Esophagus muscularis mucosa (tissue), 4 donors: Measurements from ENCODE around the gene TAF3.

Source experiments
- CTCF ChIP-seq, 3 experiments: fragments of 200-600 bp in 2 of 3; fragments of 450-650 bp in 1 of 3; sonication (generic) in 2 of 3; IDR thresholded peaks; one replicate each; pipeline ENCODE4 v1.5.1; 2017 to 2019; ENCODE audit warnings: antibody characterized with exemption in 3 of 3, mild to moderate bottlenecking in 2 of 3, moderate library complexity in 1 of 3
- EP300 ChIP-seq: sonication (generic); formaldehyde crosslinking; IDR thresholded peaks from one replicate; pipeline ENCODE4 v1.6.1; 2017; ENCODE audit warnings: antibody characterized with exemption
- POLR2A ChIP-seq: fragments of 450-650 bp; IDR thresholded peaks from one replicate; pipeline ENCODE4 v1.6.1; 2017; ENCODE audit warnings: antibody characterized with exemption, moderate library complexity, mild to moderate bottlenecking, low read depth
- POLR2AphosphoS5 ChIP-seq, 2 donors: sonication (generic); formaldehyde crosslinking; IDR thresholded peaks; one replicate each; pipeline ENCODE4 v1.6.1; 2017; ENCODE audit warnings: antibody characterized with exemption in 2 of 2

- no peak for TF ChIP-seq POLR2A
- TF ChIP-seq CTCF (IDR thresholded peaks at IDR 0.05): no peak
- no peak for TF ChIP-seq POLR2AphosphoS5 (IDR thresholded peaks at IDR 0.05)
- TF ChIP-seq EP300: no peak
Measured at GRCh38 chr10:8055420-8056349, 237.4 kb downstream of the TAF3 start.
